Retina (tissue), 1 donor: ENCODE measurements around the gene EBF4.
A peak's percentile ranks its signal among the peaks of the same experiment; 100 is the strongest.

Source experiments
- DNase-seq: peaks from one replicate; pipeline ENCODE4 v3.0.0-alpha.2; 2016

EBF4 gene

GRCh38 chr20:2703716-2704475 is 11.3 kb downstream of the EBF4 start:
- no peak for DNase-seq

- DNase-seq, result no peak
These were observed 13.5 kb downstream of the EBF4 start for GRCh38 chr20:2705931-2706645.

- no peak for DNase-seq
These were observed 14.2 kb downstream of the EBF4 start for GRCh38 chr20:2706688-2707352.

- DNase-seq, result peak; percentile 12
These were observed 14.9 kb downstream of the EBF4 start for GRCh38 chr20:2707353-2708072.

GRCh38 chr20:2708073-2708415 is 15.5 kb downstream of the EBF4 start:
- peak; percentile 33 for DNase-seq

- DNase-seq, result no peak
These were observed 16.1 kb downstream of the EBF4 start for GRCh38 chr20:2708665-2709064.

GRCh38 chr20:2709205-2709981 is 16.8 kb downstream of the EBF4 start:
- no peak for DNase-seq

- no peak for DNase-seq
These were observed 20.7 kb downstream of the EBF4 start for GRCh38 chr20:2713285-2713684.

- DNase-seq, result no peak
These were observed 36.7 kb downstream of the EBF4 start for GRCh38 chr20:2729251-2729713.

- DNase-seq, result no peak
These were observed 37.2 kb downstream of the EBF4 start for GRCh38 chr20:2729791-2730190.

- no peak for DNase-seq
These were observed 42.3 kb downstream of the EBF4 start for GRCh38 chr20:2734899-2735298.

- DNase-seq, result no peak
These were observed 43.9 kb downstream of the EBF4 start for GRCh38 chr20:2736441-2736840.

GRCh38 chr20:2738331-2739041 is 45.9 kb downstream of the EBF4 start:
- DNase-seq, result no peak

GRCh38 chr20:2739042-2739398 is 46.4 kb downstream of the EBF4 start:
- DNase-seq, result no peak

- no peak for DNase-seq
These were observed 48.1 kb downstream of the EBF4 start for GRCh38 chr20:2740702-2741101.

- no peak for DNase-seq
These were observed 48.9 kb downstream of the EBF4 start for GRCh38 chr20:2741463-2741862.

GRCh38 chr20:2741881-2742280 is 49.3 kb downstream of the EBF4 start:
- no peak for DNase-seq

GRCh38 chr20:2742431-2742830 is 49.9 kb downstream of the EBF4 start:
- no peak for DNase-seq

- peak; percentile 79 for DNase-seq
These were observed 50.5 kb downstream of the EBF4 start for GRCh38 chr20:2742934-2743559.

- DNase-seq, result no peak
These were observed 52.7 kb downstream of the EBF4 start for GRCh38 chr20:2745060-2745910.
